HEK293 (cell line): ENCODE data around the gene EGR4.

Experiments
- CTCF ChIA-PET: fragments of 350-600 bp; formaldehyde crosslinking; extraction: SDS; loops from one replicate; lab custom pipeline; 2021; ENCODE audit warnings: antibody characterized with exemption; lab: Yijun Ruan, JAX
- POLR2A ChIA-PET: fragments of 300-600 bp; formaldehyde crosslinking; extraction: SDS; loops from one replicate; lab custom pipeline; 2020; ENCODE audit warnings: antibody characterized with exemption, inconsistent platforms; lab: Yijun Ruan, JAX
- H3K27ac ChIP-seq: fragments of 200-500 bp; sonication (Bioruptor generic); 2 replicates; pipeline ENCODE4 v1.5.1; 2014; ENCODE audit warnings: low read depth, low read length, control low read depth, inconsistent platforms; ENCODE audit errors: extremely low read depth
- H3K36me3 ChIP-seq, 2 experiments: fragments of 200-500 bp in 1 of 2; sonication (Bioruptor generic) in 1 of 2; 1 replicate in 1 of 2; 2 replicates in 1 of 2; pipeline ENCODE4 v1.5.1; 2014 to 2017; ENCODE audit warnings: inconsistent platforms in 2 of 2, low read length in 2 of 2; ENCODE audit not compliant: control insufficient read depth in 2 of 2, insufficient read depth in 1 of 2
- H3K4me1 ChIP-seq: fragments of 200-500 bp; sonication (Bioruptor generic); 2 replicates; pipeline ENCODE4 v1.5.1; 2014; ENCODE audit warnings: mild to moderate bottlenecking, low read length, inconsistent platforms; ENCODE audit not compliant: control insufficient read depth, insufficient read depth
- H3K4me3 ChIP-seq: 2 replicates; pipeline ENCODE4 v1.5.1; 2011; ENCODE audit warnings: low read depth, mild to moderate bottlenecking, control low read depth, low read length, moderate library complexity
- H3K9me3 ChIP-seq: fragments of 200-500 bp; sonication (Bioruptor generic); 2 replicates; pipeline ENCODE4 v1.5.1; 2014; ENCODE audit warnings: low read depth, low read length, inconsistent platforms; ENCODE audit not compliant: control insufficient read depth, insufficient read depth
- BCL6B ChIP-seq: fragments of 450-650 bp; formaldehyde crosslinking; IDR thresholded peaks from 2 replicates; pipeline ENCODE4 v1.5.1; 2017; ENCODE audit warnings: missing biosample characterization, missing genetic modification characterization
- EGR2 ChIP-seq: fragments of 450-650 bp; formaldehyde crosslinking; IDR thresholded peaks from 2 replicates; pipeline ENCODE4 v1.5.1; 2016; ENCODE audit warnings: low read depth, missing biosample characterization, missing genetic modification characterization
- KLF17 ChIP-seq: fragments of 450-650 bp; formaldehyde crosslinking; IDR thresholded peaks from 2 replicates; pipeline ENCODE4 v1.5.1; 2016; ENCODE audit warnings: missing biosample characterization, missing genetic modification characterization
- KLF8 ChIP-seq: fragments of 450-650 bp; formaldehyde crosslinking; IDR thresholded peaks from 2 replicates; pipeline ENCODE4 v1.5.1; 2016; ENCODE audit warnings: missing biosample characterization, missing genetic modification characterization
- PRDM6 ChIP-seq: fragments of 450-650 bp; formaldehyde crosslinking; IDR thresholded peaks from 2 replicates; pipeline ENCODE4 v1.5.1; 2017; ENCODE audit warnings: missing biosample characterization, missing genetic modification characterization
- SP3 ChIP-seq: fragments of 450-650 bp; formaldehyde crosslinking; IDR thresholded peaks from 2 replicates; pipeline ENCODE4 v1.5.1; 2016; ENCODE audit warnings: missing biosample characterization, missing genetic modification characterization
- ZBTB1 ChIP-seq: fragments of 450-650 bp; formaldehyde crosslinking; IDR thresholded peaks from 2 replicates; pipeline ENCODE4 v1.5.1; 2016; ENCODE audit warnings: missing biosample characterization, missing genetic modification characterization
- ZBTB10 ChIP-seq: fragments of 450-650 bp; formaldehyde crosslinking; IDR thresholded peaks from 2 replicates; pipeline ENCODE4 v1.5.1; 2016; ENCODE audit warnings: missing biosample characterization, missing genetic modification characterization
- ZBTB20 ChIP-seq: fragments of 450-650 bp; formaldehyde crosslinking; IDR thresholded peaks from 2 replicates; pipeline ENCODE4 v1.5.1; 2016; ENCODE audit warnings: missing biosample characterization, missing genetic modification characterization
- ZBTB48 ChIP-seq: fragments of 450-650 bp; formaldehyde crosslinking; IDR thresholded peaks from 2 replicates; pipeline ENCODE4 v1.5.1; 2016; ENCODE audit warnings: missing biosample characterization, missing genetic modification characterization
- ZFP69B ChIP-seq: fragments of 450-650 bp; formaldehyde crosslinking; IDR thresholded peaks from 2 replicates; pipeline ENCODE4 v1.5.1; 2016; ENCODE audit warnings: missing biosample characterization, missing genetic modification characterization
- ZNF121 ChIP-seq: fragments of 450-650 bp; formaldehyde crosslinking; IDR thresholded peaks from 2 replicates; pipeline ENCODE4 v1.5.1; 2016; ENCODE audit warnings: missing biosample characterization, missing genetic modification characterization
- ZNF677 ChIP-seq: fragments of 450-650 bp; IDR thresholded peaks from 2 replicates; pipeline ENCODE4 v1.5.0; 2018; ENCODE audit warnings: missing biosample characterization, mild to moderate bottlenecking, missing genetic modification characterization, moderate library complexity
- ZNF776 ChIP-seq: fragments of 450-650 bp; formaldehyde crosslinking; IDR thresholded peaks from 2 replicates; pipeline ENCODE4 v1.5.0; 2017; ENCODE audit warnings: missing biosample characterization, missing genetic modification characterization, borderline replicate concordance
- ZSCAN16 ChIP-seq: fragments of 450-650 bp; formaldehyde crosslinking; IDR thresholded peaks from 2 replicates; pipeline ENCODE4 v1.5.1; 2016; ENCODE audit warnings: missing biosample characterization, missing genetic modification characterization
- ZXDB ChIP-seq: fragments of 450-650 bp; formaldehyde crosslinking; IDR thresholded peaks from 2 replicates; pipeline ENCODE4 v1.5.1; 2016; ENCODE audit warnings: missing biosample characterization, missing genetic modification characterization
- TF ChIP-seq, protein P1 (sequence below): fragments of 450-650 bp; formaldehyde crosslinking; IDR thresholded peaks from 2 replicates; pipeline ENCODE4 v1.5.1; 2016; ENCODE audit warnings: missing biosample characterization, missing genetic modification characterization
- TF ChIP-seq, protein P2 (sequence below): fragments of 450-650 bp; formaldehyde crosslinking; IDR thresholded peaks from 2 replicates; pipeline ENCODE4 v1.5.1; 2016; ENCODE audit warnings: missing biosample characterization, missing genetic modification characterization

Gene EGR4

DNA sequence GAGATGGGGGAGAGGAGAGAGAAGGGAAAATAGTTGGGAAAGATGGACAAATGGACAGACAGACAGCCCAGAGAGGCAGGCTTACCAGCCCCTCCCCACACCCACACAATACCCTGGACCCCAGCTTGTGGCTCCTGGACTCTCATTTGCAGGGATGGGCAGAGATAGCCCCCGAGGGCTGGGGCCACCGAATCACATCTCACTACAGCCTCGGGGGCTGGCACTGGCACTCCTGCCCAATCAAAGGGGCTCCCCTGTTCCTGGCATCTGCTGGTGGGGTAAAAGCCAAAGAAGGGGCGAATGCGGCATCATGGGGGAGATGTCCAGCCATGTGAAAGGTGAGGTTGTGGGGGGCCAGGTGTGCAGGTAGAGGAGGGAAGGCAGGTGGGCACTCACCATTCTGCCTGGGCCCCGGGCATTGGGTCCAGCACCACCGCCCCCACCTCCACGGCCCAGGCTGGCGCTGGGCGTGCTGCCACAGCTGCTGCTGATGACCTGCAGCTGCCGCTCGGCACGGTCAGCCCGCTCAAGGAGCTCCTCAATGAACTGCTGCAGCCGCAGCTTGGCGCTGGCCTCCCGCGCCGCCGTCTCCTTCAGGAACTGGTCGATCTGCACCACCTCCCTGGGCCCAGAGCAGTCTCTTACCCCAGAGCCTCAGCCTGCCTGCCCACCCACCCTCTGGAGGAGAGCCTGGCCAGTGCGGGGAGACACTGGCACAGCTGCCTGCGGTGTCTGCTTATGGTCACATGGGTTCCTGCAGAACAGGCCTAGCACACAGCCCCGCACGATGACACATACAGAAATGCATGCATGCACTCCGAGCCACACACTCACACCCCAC, 27.1 kb downstream of the EGR4 start:
- ChIA-PET POLR2A (no interaction called here), CTCF (no interaction called here)
- Histone ChIP-seq H3K27ac (no peak overlapping the region), H3K4me3 (no peak overlapping the region)
- no peak for TF ChIP-seq PRDM6 (tag by site-specific recombination)
- TF ChIP-seq KLF8 (tag by site-specific recombination) = no peak
- TF ChIP-seq, protein P1, sequence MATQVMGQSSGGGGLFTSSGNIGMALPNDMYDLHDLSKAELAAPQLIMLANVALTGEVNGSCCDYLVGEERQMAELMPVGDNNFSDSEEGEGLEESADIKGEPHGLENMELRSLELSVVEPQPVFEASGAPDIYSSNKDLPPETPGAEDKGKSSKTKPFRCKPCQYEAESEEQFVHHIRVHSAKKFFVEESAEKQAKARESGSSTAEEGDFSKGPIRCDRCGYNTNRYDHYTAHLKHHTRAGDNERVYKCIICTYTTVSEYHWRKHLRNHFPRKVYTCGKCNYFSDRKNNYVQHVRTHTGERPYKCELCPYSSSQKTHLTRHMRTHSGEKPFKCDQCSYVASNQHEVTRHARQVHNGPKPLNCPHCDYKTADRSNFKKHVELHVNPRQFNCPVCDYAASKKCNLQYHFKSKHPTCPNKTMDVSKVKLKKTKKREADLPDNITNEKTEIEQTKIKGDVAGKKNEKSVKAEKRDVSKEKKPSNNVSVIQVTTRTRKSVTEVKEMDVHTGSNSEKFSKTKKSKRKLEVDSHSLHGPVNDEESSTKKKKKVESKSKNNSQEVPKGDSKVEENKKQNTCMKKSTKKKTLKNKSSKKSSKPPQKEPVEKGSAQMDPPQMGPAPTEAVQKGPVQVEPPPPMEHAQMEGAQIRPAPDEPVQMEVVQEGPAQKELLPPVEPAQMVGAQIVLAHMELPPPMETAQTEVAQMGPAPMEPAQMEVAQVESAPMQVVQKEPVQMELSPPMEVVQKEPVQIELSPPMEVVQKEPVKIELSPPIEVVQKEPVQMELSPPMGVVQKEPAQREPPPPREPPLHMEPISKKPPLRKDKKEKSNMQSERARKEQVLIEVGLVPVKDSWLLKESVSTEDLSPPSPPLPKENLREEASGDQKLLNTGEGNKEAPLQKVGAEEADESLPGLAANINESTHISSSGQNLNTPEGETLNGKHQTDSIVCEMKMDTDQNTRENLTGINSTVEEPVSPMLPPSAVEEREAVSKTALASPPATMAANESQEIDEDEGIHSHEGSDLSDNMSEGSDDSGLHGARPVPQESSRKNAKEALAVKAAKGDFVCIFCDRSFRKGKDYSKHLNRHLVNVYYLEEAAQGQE (tag by site-specific recombination) = no peak
- no peak for TF ChIP-seq KLF17
- TF ChIP-seq ZXDB = no peak
- TF ChIP-seq ZBTB10 (tag by site-specific recombination) = no peak
- TF ChIP-seq EGR2 (tag by site-specific recombination) = no peak
- no peak for TF ChIP-seq ZFP69B (tag by site-specific recombination)
- TF ChIP-seq, all 188 proteins: peak for 0
- peaks cover 0 to 37% of the 10 kb centered on the region in 2 experiments; a peak in 2 of 3 replicates for H3K36me3 ChIP-seq
- H3K4me1 ChIP-seq = peaks cover 4% of the 10 kb centered on the region; the same call in 1 of the 2 replicates
- H3K9me3 ChIP-seq = no peaks in the 10 kb centered on the region

DNA sequence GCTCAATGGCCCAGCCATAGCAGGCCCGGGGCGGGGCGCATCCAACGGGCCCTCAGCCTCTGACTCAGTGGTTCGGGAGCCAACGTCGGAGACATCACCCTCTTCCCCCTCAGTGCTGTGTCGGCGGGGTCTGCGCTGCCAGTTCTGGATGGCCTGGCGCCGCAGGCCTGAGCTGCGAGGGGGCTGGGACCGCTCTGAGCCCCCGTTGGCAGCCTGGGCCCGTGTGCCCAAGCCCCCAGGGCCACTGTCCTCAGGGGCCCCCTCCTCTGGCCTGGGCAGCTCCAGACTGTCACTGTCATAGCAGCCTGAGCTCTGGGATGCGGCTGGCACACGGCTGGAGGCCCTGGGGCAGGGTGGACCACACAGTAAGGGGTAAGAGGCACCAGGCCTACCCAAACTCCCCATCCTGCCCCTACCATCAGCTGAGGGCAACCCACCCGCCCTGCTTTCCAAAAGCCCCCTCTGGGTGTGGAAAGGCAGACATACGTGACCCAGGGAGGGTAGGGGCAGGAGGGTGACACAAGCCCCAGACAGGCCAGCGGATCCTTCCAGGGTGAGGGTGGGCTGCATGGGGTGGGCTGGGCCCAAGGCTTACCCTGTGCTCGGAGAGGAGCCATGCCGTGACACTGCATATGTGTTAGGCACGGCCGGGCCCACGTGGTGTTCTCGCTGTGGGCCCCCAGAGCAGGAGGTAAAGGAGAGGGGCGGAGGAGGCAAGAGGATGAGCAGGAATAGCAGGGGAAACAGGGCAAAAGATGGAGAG, 27.9 kb downstream of the EGR4 start:
- Histone ChIP-seq H3K36me3 (peaks cover 0 to 37% of the 10 kb centered on the region in 2 experiments; a peak in 2 of 3 replicates), H3K4me3 (no peak overlapping the region), H3K27ac (no peak overlapping the region), H3K9me3 (no peaks in the 10 kb centered on the region), H3K4me1 (peaks cover 4% of the 10 kb centered on the region; the same call in 1 of the 2 replicates)
- ChIA-PET CTCF (no interaction called here), POLR2A (interaction anchor here (0.5 kb wide), 1 partner anchor 59 kb away, joined by 8 read pairs; no protein-coding TSS in a partner anchor)
- TF ChIP-seq ZSCAN16 (tag by site-specific recombination) = no peak
- TF ChIP-seq ZBTB20 (tag by site-specific recombination) = no peak
- no peak for TF ChIP-seq ZBTB1
- no peak for TF ChIP-seq SP3 (tag by site-specific recombination)
- no peak for TF ChIP-seq ZBTB48
- TF ChIP-seq ZNF776 (tag by site-specific recombination) = no peak
- no peak for TF ChIP-seq ZNF121 (tag by site-specific recombination)
- TF ChIP-seq BCL6B (tag by site-specific recombination) = no peak
- TF ChIP-seq, protein P2, sequence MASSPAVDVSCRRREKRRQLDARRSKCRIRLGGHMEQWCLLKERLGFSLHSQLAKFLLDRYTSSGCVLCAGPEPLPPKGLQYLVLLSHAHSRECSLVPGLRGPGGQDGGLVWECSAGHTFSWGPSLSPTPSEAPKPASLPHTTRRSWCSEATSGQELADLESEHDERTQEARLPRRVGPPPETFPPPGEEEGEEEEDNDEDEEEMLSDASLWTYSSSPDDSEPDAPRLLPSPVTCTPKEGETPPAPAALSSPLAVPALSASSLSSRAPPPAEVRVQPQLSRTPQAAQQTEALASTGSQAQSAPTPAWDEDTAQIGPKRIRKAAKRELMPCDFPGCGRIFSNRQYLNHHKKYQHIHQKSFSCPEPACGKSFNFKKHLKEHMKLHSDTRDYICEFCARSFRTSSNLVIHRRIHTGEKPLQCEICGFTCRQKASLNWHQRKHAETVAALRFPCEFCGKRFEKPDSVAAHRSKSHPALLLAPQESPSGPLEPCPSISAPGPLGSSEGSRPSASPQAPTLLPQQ (tag by site-specific recombination) = no peak
- no peak for TF ChIP-seq ZNF677
- no peak for TF ChIP-seq KLF17
